HG03066 (cell line): ENCODE measurements around the gene EMX1.
"Not testable (repeated sequence)": the region's sequence is repeated elsewhere in the genome, so short reads cannot be mapped to it uniquely, and the experiment has no call there.

Experiments used
- ATAC-seq: cut with Tn5 transposase; IDR thresholded peaks from one replicate; pipeline ENCODE4 v1.9.1; 2021; ENCODE audit warnings: low read depth; ENCODE audit not compliant: unreplicated experiment

The EMX1 gene

DNA sequence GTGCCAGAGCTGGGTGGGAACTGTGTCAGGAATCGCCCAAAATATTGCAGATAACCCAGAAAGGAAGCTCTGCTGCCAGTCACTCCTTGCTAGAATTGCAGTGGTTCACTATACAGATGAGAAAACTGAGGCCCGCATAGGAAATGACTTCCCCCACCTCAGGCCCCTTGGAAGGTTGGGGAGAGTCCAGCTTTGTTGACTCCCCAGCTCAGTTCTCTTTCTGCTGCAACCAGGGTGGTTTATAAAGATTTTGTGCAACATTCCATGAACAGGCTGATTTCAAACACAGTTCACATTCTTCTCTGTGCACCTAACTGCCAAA is 18.8 kb upstream of the EMX1 start:
- ATAC-seq = no peak

DNA sequence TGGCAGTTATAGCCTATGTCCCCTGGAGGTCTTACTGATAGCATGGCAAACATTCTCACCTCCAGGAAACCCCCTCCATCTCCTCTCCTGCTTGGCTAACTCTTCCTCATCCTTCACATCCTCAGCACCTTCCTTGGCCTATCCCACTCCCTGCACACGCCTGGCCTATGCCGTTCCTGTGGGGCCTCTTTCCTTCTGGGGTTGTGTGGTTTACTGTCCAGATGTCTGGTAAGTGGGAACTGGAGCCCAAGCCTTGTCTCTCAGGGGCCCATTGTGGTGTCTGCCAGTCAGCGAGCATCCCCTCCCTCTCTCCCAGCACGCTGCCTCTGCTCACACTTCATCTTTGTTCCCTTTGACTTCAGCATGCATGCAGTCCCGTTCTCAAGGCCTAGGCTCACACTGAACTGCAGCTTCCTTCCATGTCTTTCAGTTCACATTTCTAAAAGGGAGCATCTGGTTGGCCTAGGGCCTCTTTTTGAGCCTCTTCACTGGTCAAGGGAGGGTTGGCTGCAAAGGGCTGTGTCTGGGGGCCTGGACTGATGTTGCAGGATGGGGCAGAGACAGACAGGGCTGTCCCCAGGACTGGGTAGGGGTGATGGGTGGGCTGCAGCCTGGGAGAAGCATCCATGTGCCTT is 17.0 kb upstream of the EMX1 start:
- ATAC-seq = no peak

DNA sequence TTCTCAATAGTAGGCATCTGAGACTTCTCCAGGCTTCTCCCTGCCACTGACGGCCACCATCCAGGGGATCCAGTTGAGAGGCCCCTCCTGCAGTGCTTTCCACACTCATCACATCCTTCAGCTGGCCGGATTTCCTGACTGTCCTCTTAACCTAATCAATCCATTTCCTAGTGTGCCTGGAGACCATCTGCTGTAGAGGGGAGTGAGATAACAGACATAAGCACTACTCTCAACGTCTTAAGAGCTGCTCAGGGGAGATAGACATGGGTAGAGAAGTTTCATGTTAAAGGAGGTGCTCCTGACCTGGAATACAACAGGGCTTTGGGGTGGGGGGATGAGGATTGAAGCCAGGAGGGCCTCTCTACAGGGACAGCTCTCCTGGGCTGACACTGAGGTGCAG is 15.9 kb upstream of the EMX1 start:
- no peak for ATAC-seq

DNA sequence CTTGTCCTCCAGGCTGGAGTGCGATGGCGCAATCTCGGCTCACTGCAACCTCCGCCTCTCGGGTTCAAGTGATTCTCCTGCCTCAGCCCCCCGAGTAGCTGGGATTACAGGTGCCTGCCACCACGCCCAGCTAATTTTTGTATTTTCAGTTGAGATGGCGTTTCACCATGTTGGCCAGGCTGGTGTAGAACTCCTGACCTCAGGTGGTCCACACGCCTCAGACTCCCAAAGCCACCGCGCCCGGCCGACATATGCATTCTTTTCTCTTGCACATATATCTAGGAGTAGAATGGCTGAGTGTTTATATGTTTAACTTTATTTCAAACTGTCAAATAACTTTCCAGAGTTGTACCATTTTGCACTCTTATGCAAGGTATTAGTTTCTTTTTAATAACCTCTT is 9.9 kb upstream of the EMX1 start:
- ATAC-seq = not testable (repeated sequence)

DNA sequence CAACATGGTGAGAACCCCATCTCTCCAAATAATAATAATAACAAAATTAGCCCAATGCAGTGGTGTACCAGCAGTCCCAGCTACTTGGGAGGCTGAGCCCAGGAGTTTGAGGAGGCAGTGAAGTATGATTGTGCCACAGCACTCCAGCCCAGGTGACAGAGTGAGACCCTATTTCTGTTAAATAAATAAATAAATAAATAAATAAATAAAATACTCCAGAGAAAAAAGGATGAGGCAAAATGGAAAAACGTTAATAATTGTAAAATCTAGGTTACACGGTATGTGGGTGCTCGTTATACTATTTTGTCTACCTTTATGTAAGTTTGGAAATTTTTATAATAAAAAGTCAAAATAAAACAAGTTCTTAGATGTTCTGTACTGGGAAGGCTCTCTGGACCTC is 8.6 kb upstream of the EMX1 start:
- no peak for ATAC-seq

DNA sequence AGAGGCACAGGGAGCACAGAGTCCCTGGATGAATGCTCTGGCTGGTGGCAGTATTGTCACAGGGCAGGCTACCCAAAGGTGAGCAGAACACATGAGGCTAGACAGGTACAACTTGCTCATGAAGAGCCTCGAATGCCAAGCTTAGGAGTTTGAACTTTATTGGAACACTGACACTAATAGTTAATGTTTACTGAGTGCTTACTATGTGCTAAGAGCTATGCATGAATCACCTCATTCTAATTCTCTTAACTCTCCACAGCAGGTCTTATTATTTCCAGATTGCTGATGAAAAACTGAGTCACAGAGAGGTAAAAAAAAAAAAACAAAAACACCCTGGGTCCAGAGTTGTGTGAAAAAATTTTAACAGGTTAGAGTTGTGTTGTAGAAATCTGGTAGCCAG is 6.1 kb upstream of the EMX1 start:
- ATAC-seq = no peak

DNA sequence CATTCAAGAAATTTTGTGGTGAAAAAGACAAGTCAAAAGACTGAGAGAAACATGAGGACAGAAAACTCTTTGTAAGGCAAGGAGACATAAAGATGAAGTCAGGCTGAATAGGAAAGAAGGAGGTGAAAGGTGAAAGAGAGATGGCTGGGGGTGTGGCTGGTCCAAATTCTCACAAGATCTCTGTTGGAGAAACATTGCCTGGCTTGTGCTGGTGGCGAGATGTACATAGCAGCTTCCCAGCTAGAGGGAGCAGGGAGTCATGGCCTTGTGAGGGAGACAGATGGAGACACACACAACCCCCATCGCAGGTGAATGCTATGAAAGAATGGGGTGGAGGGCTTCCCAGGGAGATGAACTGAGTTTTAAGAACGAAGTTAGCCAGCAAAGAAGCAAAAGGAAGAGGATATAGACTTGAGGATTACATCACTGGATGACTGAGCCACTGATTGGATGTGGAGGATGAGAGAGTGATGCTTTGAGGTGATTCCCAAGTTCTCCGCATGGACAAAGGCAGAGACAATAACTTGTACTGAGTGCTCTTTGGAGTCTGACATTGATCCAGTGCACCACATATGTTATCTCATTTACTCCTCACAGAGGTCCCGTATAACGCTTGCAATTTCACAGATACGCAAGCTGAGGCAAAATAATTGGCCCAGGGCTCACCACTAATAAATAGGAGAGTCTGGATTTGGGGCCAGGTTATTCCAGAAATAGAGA is 3.7 kb upstream of the EMX1 start:
- no peak for ATAC-seq

DNA sequence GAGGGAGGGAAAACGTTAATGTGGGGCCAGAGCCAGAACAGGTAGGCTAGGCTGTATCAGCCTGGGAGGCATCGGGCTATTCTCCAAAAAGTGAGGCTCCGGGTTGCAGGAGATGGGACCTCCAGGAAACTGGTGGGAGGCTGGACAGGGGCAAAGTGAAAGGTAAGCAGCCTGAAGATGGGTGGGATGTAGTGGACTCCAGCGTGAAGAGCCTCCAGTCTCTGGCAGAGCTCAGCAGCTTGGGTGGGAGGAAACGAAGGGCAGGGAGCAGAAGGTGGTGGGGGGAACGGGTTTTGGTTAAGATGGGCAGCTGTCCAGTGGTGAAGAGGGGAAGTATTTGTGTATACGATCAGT is 3.1 kb upstream of the EMX1 start:
- ATAC-seq = no peak

DNA sequence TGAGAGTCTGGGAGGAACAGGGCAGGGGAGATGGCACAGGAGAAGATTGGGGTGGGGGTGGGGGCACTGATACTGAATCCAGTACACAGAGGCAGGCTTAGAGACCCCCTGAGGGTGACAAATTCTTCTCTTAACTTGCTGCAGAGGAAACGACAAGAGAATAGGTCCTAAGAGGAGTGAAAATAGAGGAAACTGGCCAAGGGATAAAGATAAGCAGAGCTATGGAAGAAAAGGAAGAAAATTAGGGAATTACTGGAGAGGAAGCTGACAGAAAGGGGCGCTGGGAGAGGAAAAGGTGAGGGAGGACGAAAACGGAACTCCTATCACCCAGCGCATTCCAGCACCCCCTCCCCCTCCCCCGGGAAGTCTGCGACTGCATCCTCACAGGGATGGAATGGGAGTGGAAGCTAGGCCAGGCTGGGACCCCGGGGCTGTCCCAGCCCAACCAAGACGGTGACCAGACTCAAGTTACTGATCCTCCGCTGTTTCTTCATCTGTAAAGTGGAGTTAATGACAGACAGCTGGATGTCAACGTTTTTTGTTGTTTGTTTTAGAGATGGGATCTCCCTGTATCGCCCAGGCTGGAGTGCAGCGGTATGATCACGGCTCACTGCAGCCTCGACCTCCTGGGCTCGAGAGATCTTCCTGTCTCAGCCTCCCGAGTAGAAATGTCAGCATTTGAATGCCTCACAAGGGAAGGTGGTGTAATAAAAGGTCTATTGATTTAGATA is 2.6 kb upstream of the EMX1 start:
- no peak for ATAC-seq

DNA sequence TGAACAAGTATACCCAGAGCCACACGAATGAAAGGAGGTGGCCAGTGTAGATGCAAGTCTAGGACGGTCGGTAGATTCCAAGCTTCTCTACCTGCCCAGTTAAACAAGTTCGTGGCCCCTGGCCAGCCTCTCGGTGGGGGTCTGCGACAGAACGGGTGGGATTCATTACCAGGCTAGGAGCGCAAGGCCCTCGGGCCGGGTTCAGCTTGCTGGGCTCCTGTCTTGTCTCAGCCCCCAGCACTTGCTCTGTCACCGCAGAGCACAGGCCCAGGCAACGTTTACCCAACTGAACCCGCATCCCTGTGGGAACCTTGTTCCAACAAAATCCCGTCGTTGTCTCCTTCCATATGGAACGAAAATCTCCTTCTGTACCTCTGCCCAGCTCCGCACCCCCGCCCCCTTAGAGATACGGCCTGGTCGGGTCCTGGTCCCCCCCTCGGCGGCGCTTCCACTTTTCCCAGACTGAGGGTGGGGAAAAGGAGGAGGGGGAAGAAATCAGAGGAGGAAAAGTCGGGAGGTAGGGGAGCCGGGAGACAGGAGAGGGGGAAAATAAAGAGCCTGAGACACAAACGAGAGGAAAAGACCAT is 1.9 kb upstream of the EMX1 start:
- no peak for ATAC-seq

DNA sequence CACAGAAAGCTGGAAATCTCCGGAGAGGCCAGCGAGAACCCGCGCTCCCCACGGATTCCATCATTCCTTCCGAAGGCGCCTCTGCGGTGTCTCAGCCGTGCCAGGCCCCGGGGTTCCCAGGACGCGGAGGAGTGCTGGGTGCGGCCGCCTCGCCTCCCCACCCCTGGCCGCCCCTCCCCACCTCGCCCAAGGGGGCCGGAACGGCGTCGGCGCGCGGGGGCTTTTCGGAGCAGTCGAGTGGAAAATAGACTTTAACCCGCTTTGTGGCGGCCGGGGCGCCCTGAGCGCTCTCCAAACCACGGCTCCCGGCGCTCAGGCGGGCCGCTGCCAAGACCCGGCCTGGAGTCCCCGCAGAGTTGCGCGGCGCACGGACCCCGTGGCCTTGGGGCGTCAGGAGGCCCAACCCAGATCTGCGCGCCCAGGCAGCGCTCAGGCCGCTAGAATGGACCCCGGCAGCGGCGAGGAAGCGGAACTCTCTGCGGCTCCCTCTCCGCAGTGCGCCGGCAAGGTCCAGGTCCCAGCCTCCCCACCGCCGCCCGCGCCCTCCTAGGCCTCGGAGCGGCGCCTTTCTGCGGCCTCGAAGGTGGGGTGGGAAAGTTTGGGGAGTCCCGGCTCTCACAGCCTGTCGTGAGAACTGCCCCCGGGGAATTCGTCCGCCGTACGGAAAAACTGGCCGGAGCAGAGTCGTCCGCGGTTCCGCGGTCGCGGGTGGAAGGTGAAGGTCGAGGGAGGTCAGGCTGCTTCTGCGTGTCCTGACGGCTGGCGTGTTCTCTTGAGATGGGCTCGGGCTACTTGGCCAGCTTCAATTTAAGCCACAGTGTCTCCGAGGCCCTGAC is 1.2 kb upstream of the EMX1 start:
- peak; percentile 52 for ATAC-seq

DNA sequence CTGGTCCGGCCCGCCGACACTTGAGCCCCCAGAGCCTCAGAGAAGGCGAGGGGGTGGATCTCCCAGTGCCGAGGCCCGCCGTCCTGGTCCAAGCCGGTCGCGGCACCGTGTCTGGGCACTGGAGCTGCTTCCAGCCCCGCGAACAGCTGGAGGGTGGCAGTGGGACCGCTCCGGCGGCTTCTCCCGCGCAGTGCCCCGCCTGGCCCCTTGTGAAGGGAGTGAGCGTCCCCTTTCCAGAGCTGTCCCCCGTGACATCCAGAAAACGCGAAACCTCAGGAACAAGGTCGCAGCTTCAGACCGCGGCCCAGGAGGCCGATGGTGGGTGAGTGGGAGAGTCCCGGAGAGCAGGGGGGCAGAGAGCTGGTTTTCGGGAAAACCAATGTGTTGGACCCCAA is 579 bp upstream of the EMX1 start:
- peak; percentile 7 for ATAC-seq

DNA sequence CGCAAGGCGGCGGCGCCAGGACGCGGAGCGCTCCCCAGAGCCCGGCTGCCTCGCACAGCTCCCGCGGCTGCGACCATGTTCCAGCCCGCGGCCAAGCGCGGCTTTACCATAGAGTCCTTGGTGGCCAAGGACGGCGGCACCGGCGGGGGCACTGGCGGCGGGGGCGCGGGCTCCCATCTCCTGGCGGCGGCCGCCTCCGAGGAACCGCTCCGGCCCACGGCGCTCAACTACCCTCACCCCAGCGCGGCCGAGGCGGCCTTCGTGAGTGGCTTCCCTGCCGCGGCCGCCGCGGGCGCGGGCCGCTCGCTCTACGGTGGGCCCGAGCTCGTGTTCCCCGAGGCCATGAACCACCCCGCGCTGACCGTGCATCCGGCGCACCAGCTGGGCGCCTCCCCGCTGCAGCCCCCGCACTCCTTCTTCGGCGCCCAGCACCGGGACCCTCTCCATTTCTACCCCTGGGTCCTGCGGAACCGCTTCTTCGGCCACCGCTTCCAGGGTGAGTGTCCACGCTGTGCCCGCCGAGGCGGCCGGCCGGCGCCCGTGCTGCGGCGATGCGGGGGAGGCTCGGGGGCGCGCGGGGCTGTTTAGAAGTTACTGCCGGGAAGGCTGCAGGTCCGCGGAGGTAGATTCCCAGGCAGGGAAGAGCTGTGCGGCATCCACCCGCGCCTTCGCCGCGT is 696 bp downstream of the EMX1 start:
- no peak for ATAC-seq

DNA sequence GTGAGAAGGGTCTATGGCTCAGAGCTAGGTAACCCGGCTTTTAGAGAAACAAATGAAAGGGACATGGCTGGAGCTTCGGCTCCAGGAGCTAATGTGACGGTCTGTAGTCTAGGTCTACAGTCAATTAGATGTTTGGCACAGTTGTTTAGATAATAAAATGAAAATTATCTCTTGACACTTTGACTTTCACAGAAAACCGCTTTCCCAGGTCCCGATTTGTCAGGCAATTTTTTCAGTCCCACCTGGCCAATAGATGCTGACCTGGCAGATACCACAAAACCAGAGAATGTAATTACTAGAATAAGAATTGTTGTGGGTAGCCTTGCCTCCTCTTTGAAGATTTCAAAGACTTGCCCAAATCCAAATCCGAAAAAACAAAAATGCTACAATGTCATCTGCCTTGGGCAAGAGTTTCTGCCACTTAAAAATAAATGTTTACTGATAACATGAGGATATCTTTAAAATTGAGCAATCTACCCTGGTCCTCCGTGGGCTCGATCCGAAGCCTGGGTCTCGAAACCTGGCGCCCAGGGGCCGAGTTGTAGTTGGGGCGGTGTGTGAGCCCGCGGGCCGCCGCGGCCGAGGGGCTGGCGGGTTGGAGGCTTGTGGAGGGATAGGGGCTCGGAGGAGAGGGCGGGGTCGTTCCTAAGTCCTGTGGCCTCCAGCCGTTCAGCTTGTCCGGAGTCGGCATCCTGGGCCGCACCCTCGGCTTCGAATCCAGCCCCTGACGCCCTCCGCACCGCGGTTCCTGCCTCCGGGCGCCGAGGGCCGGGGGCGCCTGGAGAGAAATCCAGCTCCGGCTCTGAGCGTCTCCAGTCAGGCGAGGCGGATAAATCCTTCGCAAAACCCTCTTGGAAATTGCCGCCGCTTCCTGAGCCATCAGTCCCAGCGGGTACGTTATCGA is 2.3 kb downstream of the EMX1 start:
- ATAC-seq = no peak

DNA sequence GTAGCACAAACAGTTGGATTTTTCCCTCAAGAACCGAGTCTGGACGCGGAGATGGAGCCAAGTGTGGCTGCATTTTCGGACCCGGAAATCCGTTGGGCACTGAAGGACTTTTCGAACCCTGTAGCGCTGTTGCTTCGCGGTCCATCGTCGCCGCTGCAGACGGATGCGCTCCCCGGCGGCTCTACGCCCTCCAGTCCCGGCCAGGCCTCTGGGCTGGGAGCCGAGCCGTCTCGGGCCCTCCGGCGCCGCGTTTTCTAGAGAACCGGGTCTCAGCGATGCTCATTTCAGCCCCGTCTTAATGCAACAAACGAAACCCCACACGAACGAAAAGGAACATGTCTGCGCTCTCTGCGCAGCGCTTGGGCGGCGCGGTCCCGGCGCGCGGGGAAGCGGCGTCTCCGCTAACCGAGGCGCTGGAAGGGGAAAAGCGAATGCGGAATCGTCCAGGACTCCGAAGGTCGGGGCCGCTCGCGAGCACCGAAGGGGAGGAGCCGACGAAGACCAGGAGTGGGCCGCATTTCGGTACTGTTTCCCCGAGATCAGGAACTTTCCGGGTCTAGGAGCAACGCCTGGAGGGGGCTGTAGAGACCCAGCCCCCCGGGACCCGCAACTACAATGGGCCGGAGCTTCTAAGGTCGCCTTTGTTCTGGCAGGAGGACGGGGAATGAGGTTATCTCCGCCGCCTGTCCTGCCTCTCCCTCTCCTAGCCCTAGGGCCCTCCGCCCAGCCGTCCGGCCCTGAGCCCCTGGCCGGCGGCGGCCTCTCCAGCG is 3.2 kb downstream of the EMX1 start:
- no peak for ATAC-seq

DNA sequence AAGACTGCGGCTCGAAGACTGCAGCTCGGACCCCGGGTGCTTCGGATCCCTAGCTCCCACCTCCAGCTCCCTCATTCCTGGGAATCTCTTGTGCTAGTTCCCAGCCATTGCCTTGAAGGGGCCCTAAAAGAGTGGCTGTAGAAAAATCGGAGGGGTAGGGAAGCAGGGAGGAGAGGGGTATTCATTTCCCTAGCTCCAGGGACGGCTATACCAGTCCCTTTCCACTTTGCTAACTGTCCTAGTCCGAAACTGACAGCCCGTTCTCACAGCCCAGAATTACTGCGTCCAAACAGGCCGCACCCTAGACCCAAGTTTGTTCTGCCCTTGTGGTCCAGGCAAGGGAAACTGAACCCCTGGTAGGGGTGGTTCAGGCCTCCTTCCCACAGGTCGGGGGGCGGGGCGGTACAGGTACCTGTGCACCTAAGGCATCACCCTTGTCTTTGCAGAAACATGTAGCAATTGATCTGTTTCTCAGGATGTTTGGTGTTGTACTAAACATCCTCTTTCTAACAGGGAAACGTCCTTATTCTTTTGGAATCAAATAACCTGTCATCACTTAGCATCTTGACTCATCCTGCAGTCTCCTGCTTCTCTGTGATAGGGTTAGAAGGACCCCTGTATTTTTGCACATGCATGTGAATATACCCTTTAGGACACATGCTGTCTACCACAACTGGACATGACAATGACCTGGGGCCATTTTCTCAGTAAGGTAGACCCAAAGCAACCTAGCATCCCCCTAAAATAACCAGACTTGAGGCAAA is 4.0 kb downstream of the EMX1 start:
- ATAC-seq = no peak

DNA sequence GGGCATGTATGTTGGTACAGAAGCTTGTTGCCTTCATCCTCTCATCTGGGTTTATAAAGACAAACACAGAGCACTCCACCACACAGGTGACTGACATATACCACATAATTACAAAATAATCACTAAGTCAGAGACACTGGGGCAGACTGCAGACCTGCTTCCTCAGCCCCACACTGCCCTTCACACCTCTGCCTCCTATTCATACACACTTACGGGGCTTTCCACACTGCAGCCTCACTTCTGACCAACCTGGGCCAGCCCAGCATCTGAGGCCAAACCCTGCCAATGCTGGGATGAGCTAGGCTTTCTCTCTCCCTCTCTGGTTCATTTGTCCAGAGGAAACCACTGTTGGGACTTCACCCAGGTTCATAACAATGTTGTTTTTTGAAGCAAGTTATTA is 4.5 kb downstream of the EMX1 start:
- ATAC-seq = no peak

DNA sequence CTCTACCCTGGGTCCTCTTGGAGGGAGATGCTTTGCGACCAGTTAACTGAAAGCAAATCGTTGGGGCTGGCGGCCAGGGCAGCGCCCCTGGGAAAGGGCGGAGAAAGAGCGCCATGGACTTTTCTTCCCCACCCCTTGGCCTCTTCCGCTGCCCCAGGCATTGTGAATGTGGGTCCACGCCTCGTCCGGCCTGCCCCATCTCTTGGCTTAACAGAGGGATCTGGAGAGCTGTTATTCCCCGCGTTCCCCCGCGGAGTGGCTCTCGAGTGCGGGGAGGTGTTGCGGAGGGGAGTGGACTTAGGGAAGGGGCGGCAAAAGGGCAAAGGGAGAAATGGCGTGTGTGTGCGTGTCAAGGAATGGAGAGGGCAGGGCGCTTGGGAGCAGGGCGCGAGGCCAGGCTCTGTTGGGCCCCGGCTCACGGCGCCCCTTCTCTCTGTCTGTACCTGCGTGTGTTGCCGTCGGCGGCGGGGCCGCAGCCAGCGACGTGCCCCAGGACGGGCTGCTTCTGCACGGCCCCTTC is 6.6 kb downstream of the EMX1 start:
- ATAC-seq = no peak
